Measurements from ENCODE around the gene CHIC2.

DNA sequence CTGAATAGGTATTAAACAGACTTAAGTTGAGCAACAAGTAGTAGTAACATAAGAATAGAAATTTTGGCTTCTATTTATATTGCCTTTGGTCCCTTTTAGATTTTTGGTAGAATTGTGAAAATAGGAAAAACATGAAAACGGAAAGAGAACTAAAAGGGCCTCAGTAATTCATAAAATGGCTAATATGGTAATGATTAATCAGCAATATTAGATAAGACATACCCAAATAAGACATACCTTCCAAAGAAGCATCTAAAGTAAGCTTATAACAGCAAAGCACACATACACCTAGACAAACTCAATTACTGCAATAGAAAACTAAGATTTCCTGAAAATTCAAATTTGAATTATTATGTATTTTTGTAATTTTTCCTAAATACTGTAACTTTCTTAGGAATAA, 46.4 kb downstream of the CHIC2 start:
- TF ChIP-seq, protein P1, sequence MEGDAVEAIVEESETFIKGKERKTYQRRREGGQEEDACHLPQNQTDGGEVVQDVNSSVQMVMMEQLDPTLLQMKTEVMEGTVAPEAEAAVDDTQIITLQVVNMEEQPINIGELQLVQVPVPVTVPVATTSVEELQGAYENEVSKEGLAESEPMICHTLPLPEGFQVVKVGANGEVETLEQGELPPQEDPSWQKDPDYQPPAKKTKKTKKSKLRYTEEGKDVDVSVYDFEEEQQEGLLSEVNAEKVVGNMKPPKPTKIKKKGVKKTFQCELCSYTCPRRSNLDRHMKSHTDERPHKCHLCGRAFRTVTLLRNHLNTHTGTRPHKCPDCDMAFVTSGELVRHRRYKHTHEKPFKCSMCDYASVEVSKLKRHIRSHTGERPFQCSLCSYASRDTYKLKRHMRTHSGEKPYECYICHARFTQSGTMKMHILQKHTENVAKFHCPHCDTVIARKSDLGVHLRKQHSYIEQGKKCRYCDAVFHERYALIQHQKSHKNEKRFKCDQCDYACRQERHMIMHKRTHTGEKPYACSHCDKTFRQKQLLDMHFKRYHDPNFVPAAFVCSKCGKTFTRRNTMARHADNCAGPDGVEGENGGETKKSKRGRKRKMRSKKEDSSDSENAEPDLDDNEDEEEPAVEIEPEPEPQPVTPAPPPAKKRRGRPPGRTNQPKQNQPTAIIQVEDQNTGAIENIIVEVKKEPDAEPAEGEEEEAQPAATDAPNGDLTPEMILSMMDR (conservative IDR thresholded peaks at IDR 0.05) = no peak
- TF ChIP-seq ZFX (IDR thresholded peaks at IDR 0.05) = no peak

All from C4-2B (cell line).